Measurements from ENCODE around the gene C12orf50. TPM values are rescaled to one million over a fixed set of nuclear protein-coding genes. Genes with fewer than 3 reads are reported as not detected.

Gene C12orf50
- total RNA-seq, 1 donor from 2014 or later = not detected

DNA sequence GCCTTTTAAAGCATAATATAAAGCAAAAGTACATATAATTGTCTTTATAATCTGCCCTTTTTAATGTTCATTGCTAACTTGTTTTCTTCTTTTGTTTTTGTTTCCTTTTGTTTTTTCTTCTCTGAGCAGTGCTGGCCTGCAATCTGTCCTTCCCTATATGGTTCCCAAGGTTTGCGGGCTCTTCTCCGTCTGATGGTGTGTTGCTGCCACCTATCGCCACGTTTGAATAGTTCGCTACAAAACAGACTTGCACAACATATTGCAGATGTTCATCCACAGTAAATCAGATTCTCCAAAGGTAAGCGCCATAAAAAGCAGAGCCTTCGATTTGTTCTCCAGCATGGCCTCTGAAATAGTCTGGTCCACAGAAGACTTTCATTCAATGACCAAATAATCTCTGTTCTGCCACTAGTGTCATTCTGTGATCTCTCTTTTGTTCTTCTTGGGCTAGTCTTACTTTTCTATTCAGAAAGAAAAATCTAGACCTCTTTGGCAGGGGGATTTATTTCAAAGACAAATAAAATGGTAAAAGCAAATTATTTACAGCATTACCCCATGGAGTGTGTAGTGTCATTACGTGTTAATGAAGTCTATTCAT, 33.5 kb downstream of the C12orf50 start:
- H3K4me3 Mint-ChIP-seq (ENCODE audit: unreplicated experiment) = no peak overlapping the region
- DNase-seq (ENCODE audit: extremely low spot score, unreplicated experiment) = no peak
- no peaks in the 10 kb centered on the region for H3K36me3 Mint-ChIP-seq (ENCODE audit: unreplicated experiment)
- H3K9me3 Mint-ChIP-seq (ENCODE audit: unreplicated experiment) = no peaks in the 10 kb centered on the region
- peaks cover 22% of the 10 kb centered on the region for H3K27me3 Mint-ChIP-seq (ENCODE audit: unreplicated experiment)
- H3K27ac Mint-ChIP-seq (ENCODE audit: unreplicated experiment) = no peak overlapping the region
- peaks cover 1% of the 10 kb centered on the region for H3K4me1 Mint-ChIP-seq (ENCODE audit: unreplicated experiment)
- TF ChIP-seq, protein P1, sequence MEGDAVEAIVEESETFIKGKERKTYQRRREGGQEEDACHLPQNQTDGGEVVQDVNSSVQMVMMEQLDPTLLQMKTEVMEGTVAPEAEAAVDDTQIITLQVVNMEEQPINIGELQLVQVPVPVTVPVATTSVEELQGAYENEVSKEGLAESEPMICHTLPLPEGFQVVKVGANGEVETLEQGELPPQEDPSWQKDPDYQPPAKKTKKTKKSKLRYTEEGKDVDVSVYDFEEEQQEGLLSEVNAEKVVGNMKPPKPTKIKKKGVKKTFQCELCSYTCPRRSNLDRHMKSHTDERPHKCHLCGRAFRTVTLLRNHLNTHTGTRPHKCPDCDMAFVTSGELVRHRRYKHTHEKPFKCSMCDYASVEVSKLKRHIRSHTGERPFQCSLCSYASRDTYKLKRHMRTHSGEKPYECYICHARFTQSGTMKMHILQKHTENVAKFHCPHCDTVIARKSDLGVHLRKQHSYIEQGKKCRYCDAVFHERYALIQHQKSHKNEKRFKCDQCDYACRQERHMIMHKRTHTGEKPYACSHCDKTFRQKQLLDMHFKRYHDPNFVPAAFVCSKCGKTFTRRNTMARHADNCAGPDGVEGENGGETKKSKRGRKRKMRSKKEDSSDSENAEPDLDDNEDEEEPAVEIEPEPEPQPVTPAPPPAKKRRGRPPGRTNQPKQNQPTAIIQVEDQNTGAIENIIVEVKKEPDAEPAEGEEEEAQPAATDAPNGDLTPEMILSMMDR (IDR thresholded peaks at IDR 0.05) = peak; percentile 92

DNA sequence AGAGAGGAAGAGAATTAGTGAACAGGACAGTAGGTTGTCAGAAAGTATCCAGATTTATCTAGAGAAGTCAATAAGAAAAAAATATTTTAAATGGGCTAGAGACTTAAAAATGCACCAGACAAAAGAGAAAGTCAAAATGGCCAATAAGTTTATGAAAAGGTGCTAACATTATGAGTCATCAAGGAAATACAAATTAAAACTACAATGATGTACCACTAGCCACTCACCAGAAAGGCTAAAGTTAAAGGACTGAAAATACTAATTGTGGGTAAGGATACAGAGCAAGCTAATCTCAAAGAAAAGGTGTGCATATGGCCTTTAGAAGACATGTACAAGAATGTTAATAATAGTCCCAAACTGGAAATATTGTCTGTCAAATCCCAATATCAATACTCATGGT, 37.7 kb downstream of the C12orf50 start:
- Mint-ChIP-seq H3K4me3 (ENCODE audit: unreplicated experiment) (no peak overlapping the region), H3K27me3 (ENCODE audit: unreplicated experiment) (no peaks in the 10 kb centered on the region), H3K9me3 (ENCODE audit: unreplicated experiment) (no peaks in the 10 kb centered on the region), H3K4me1 (ENCODE audit: unreplicated experiment) (peaks cover 1% of the 10 kb centered on the region), H3K27ac (ENCODE audit: unreplicated experiment) (no peak overlapping the region), H3K36me3 (ENCODE audit: unreplicated experiment) (no peaks in the 10 kb centered on the region)
- TF ChIP-seq, protein P1 (IDR thresholded peaks at IDR 0.05) = no peak
- DNase-seq (ENCODE audit: extremely low spot score, unreplicated experiment) = no peak

DNA sequence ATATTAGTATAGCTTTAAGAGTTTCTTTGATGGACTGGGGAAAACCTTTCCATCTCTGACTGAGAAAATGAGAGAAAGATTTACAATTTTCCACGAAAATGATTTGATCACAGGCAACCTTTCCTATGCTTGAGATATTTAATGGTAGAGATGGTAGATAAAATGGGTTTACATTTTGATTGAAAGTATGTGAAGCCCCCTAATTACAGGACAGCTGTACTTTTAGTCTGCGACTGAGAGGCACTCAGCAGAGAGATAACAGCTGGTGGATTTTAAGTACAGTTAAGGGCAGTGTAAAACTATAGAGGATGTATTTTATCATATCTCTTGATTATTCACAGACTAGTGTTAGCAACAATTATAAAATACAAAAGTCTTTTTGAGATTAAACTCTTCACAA, 40.7 kb downstream of the C12orf50 start:
- Mint-ChIP-seq H3K36me3 (ENCODE audit: unreplicated experiment) (no peaks in the 10 kb centered on the region), H3K4me1 (ENCODE audit: unreplicated experiment) (no peaks in the 10 kb centered on the region), H3K27ac (ENCODE audit: unreplicated experiment) (no peak overlapping the region), H3K9me3 (ENCODE audit: unreplicated experiment) (no peaks in the 10 kb centered on the region), H3K27me3 (ENCODE audit: unreplicated experiment) (no peaks in the 10 kb centered on the region), H3K4me3 (ENCODE audit: unreplicated experiment) (no peak overlapping the region)
- TF ChIP-seq, protein P1 (IDR thresholded peaks at IDR 0.05) = no peak
- DNase-seq (ENCODE audit: extremely low spot score, unreplicated experiment) = no peak

DNA sequence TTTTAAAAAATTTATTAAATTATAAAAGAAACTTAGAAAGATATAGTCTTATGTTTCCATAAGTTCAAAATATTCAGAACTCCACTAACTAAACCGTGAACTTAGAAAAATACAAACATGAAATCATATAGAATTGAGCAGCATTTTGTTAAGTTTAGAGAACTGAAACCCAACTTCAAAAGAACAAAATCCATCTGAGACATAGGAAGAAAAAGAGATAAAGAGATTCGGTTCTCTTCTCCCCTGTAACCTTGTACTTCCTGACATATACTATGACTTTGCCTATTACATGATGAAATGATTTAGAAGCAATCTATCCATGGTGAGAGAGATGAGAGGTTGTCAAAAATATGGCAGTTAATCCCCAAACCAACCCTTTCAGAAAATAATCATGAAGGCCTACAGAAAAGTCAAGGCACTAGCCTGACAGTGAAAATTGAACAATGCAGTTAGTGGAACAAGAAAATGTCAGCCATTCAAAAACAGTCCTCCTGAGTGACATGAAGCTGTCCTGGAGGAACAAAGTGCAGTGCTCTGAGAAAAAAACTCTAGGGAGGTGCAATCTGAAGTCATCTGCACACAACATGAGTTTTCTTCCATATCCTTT, 44.0 kb downstream of the C12orf50 start:
- Mint-ChIP-seq H3K4me3 (ENCODE audit: unreplicated experiment) (no peak overlapping the region), H3K36me3 (ENCODE audit: unreplicated experiment) (no peaks in the 10 kb centered on the region), H3K4me1 (ENCODE audit: unreplicated experiment) (peaks cover 23% of the 10 kb centered on the region), H3K27ac (ENCODE audit: unreplicated experiment) (no peak overlapping the region), H3K9me3 (ENCODE audit: unreplicated experiment) (no peaks in the 10 kb centered on the region), H3K27me3 (ENCODE audit: unreplicated experiment) (no peaks in the 10 kb centered on the region)
- DNase-seq (ENCODE audit: extremely low spot score, unreplicated experiment) = no peak
- TF ChIP-seq, protein P1 (IDR thresholded peaks at IDR 0.05) = no peak

DNA sequence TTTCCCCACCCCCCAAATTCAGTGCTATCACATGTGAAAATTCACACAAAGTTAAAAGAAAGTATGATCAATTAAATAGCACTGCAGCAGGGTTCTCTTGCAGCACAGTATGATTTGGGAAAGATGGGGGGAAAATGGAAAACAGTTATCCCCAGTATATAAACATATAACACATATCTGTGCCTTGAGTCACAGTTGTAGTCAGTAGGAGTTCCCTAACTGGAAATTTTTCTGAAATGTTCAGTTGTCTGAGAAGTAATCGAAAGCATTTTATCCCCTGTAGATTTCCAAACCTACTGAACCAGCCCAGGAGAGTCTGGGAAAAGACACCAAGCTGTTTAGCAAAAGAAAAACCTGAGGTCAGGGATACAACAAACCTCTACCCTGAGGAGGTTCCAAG, 47.0 kb downstream of the C12orf50 start:
- H3K9me3 Mint-ChIP-seq (ENCODE audit: unreplicated experiment) = no peaks in the 10 kb centered on the region
- H3K4me1 Mint-ChIP-seq (ENCODE audit: unreplicated experiment) = peaks cover 27% of the 10 kb centered on the region
- no peaks in the 10 kb centered on the region for H3K27me3 Mint-ChIP-seq (ENCODE audit: unreplicated experiment)
- TF ChIP-seq, protein P1 (IDR thresholded peaks at IDR 0.05) = no peak
- no peak overlapping the region for H3K4me3 Mint-ChIP-seq (ENCODE audit: unreplicated experiment)
- H3K36me3 Mint-ChIP-seq (ENCODE audit: unreplicated experiment) = no peaks in the 10 kb centered on the region
- no peak for DNase-seq (ENCODE audit: extremely low spot score, unreplicated experiment)
- peak overlapping the region; percentile 83 for H3K27ac Mint-ChIP-seq (ENCODE audit: unreplicated experiment)

Measured in osteocyte (in vitro differentiated cells).